Neural progenitor cell (in vitro differentiated cells): ENCODE measurements around the gene SLIT1. TPM values are rescaled to one million over a fixed set of nuclear protein-coding genes. Genes with fewer than 3 reads are reported as not detected.

Source experiments
- DNase-seq: peaks from one replicate; pipeline ENCODE4 v3.0.0-alpha.2; 2016; ENCODE audit warnings: low spot score
- H2AFZ ChIP-seq: fragments of 200-600 bp; sonication (generic); replicated peaks from 2 replicates; pipeline ENCODE4 v1.6.1; 2016; ENCODE audit warnings: antibody characterized with exemption
- H3F3A ChIP-seq: fragments of 200-600 bp; sonication (generic); 2 replicates; pipeline ENCODE4 v1.6.1; 2016; ENCODE audit warnings: antibody characterized with exemption, low read depth
- H3K27ac ChIP-seq: fragments of 200-600 bp; sonication (generic); 2 replicates; pipeline ENCODE4 v1.5.1; 2016; ENCODE audit warnings: mild to moderate bottlenecking
- H3K27me3 ChIP-seq: fragments of 200-600 bp; sonication (generic); 2 replicates; pipeline ENCODE4 v1.6.1; 2016; ENCODE audit warnings: mild to moderate bottlenecking, moderate library complexity
- H3K36me3 ChIP-seq: fragments of 200-600 bp; sonication (generic); 2 replicates; pipeline ENCODE4 v1.5.1; 2016
- H3K4me1 ChIP-seq: fragments of 200-600 bp; sonication (generic); 2 replicates; pipeline ENCODE4 v1.6.1; 2016; ENCODE audit warnings: mixed run types
- H3K4me2 ChIP-seq: fragments of 200-600 bp; sonication (generic); 2 replicates; pipeline ENCODE4 v1.6.1; 2016
- H3K4me3 ChIP-seq: fragments of 200-600 bp; sonication (generic); 2 replicates; pipeline ENCODE4 v1.5.1; 2016
- H3K79me2 ChIP-seq: fragments of 200-600 bp; sonication (generic); 2 replicates; pipeline ENCODE4 v1.6.1; 2016; ENCODE audit warnings: low read depth
- H3K9ac ChIP-seq: fragments of 200-600 bp; sonication (generic); 2 replicates; pipeline ENCODE4 v1.6.1; 2016
- H3K9me3 ChIP-seq: fragments of 200-600 bp; sonication (generic); 2 replicates; pipeline ENCODE4 v1.5.1; 2016; ENCODE audit warnings: low read depth
- H4K20me1 ChIP-seq: fragments of 200-600 bp; sonication (generic); 2 replicates; pipeline ENCODE4 v1.6.1; 2016; ENCODE audit warnings: low read depth
- H3K27ac Mint-ChIP-seq: 3 replicates; pipeline ENCODE4 v1.8.0; 2021; ENCODE audit warnings: mixed read lengths
- H3K27me3 Mint-ChIP-seq: 2 replicates; pipeline ENCODE4 v1.8.0; 2022; ENCODE audit warnings: low read depth, mild to moderate bottlenecking, inconsistent platforms, moderate library complexity, mixed read lengths; ENCODE audit not compliant: insufficient read depth
- H3K36me3 Mint-ChIP-seq: 3 replicates; pipeline ENCODE4 v1.8.0; 2021; ENCODE audit warnings: mixed read lengths
- H3K4me1 Mint-ChIP-seq: 3 replicates; pipeline ENCODE4 v1.8.0; 2021; ENCODE audit warnings: mixed read lengths
- H3K4me3 Mint-ChIP-seq: 3 replicates; pipeline ENCODE4 v1.8.0; 2021; ENCODE audit warnings: mild to moderate bottlenecking, moderate library complexity, mixed read lengths
- H3K9me3 Mint-ChIP-seq: 3 replicates; pipeline ENCODE4 v1.8.0; 2020; ENCODE audit warnings: mixed read lengths
- CTCF ChIP-seq: fragments of 200-600 bp; sonication (generic); IDR thresholded peaks from 2 replicates; pipeline ENCODE4 v1.5.1; 2017; ENCODE audit warnings: antibody characterized with exemption, mild to moderate bottlenecking
- EZH2 ChIP-seq: fragments of 200-600 bp; sonication (generic); IDR thresholded peaks from 2 replicates; pipeline ENCODE4 v1.6.1; 2017; ENCODE audit warnings: antibody characterized with exemption, mild to moderate bottlenecking, moderate library complexity
- EZH2phosphoT487 ChIP-seq: fragments of 200-600 bp; sonication (generic); IDR thresholded peaks from 2 replicates; pipeline ENCODE4 v1.6.1; 2017; ENCODE audit warnings: antibody characterized with exemption
- total RNA-seq: library from RNA; depleted of rRNA; stranded (reverse); fragments of >200 nt; gene quantifications from 2 replicates; pipeline ENCODE4 v1.2.3, GENCODE V29; 2015; ENCODE audit warnings: low replicate concordance

Gene SLIT1
- total RNA-seq, 1 donor from 2014 or later: 0.92 TPM

GRCh38 chr10:97090035-97090434 is 95.7 kb downstream of the SLIT1 start:
- H3K27me3 Mint-ChIP-seq: peaks cover 74% of the 10 kb centered on the region

GRCh38 chr10:97089209-97089870 is 96.4 kb downstream of the SLIT1 start:
- no peak overlapping the region for H3K4me3 Mint-ChIP-seq
- TF ChIP-seq EZH2phosphoT487: no peak
- TF ChIP-seq EZH2: no peak
- TF ChIP-seq CTCF: no peak

More at GRCh38 chr10:97090035-97090434, 95.7 kb downstream of the SLIT1 start:
- Histone ChIP-seq H3K9me3 (no peaks in the 10 kb centered on the region), H3K4me2 (no peak overlapping the region), H2AFZ (no peak overlapping the region), H3K4me1 (no peaks in the 10 kb centered on the region), H3F3A (no peaks in the 10 kb centered on the region), H3K27ac (no peak overlapping the region), H3K36me3 (no peaks in the 10 kb centered on the region), H3K9ac (no peak overlapping the region), H3K4me3 (no peak overlapping the region), H3K27me3 (no peaks in the 10 kb centered on the region), H4K20me1 (no peaks in the 10 kb centered on the region), H3K79me2 (no peaks in the 10 kb centered on the region)
- DNase-seq: no peak
- Mint-ChIP-seq H3K4me3 (no peak overlapping the region), H3K27ac (no peak overlapping the region), H3K36me3 (no peaks in the 10 kb centered on the region), H3K9me3 (peaks cover 3% of the 10 kb centered on the region), H3K4me1 (peaks cover 3% of the 10 kb centered on the region)
- no peak for TF ChIP-seq EZH2phosphoT487
- TF ChIP-seq EZH2: no peak
- no peak for TF ChIP-seq CTCF

GRCh38 chr10:97087296-97087695 is 98.5 kb downstream of the SLIT1 start:
- H2AFZ ChIP-seq: no peak overlapping the region
- H3F3A ChIP-seq: no peaks in the 10 kb centered on the region
- H3K79me2 ChIP-seq: no peaks in the 10 kb centered on the region
- TF ChIP-seq EZH2phosphoT487 (no peak), EZH2 (no peak), CTCF (no peak)
- peaks cover 56% of the 10 kb centered on the region for H3K27me3 Mint-ChIP-seq
- H3K27ac Mint-ChIP-seq: no peak overlapping the region
- H3K4me3 Mint-ChIP-seq: no peak overlapping the region
- H3K4me2 ChIP-seq: no peak overlapping the region
- no peaks in the 10 kb centered on the region for H3K4me1 Mint-ChIP-seq
- H3K4me1 ChIP-seq: no peaks in the 10 kb centered on the region
- no peaks in the 10 kb centered on the region for H3K27me3 ChIP-seq
- no peak overlapping the region for H3K9ac ChIP-seq
- no peak for DNase-seq
- H3K36me3 ChIP-seq: no peaks in the 10 kb centered on the region
- no peaks in the 10 kb centered on the region for H3K9me3 Mint-ChIP-seq
- no peaks in the 10 kb centered on the region for H3K9me3 ChIP-seq
- no peak overlapping the region for H3K4me3 ChIP-seq
- H3K27ac ChIP-seq: no peak overlapping the region
- no peaks in the 10 kb centered on the region for H3K36me3 Mint-ChIP-seq
- peaks cover 5% of the 10 kb centered on the region for H4K20me1 ChIP-seq

More at GRCh38 chr10:97089209-97089870, 96.4 kb downstream of the SLIT1 start:
- Histone ChIP-seq H3K27me3 (no peaks in the 10 kb centered on the region), H3K4me3 (no peak overlapping the region), H2AFZ (no peak overlapping the region), H3K9ac (no peak overlapping the region), H3K27ac (no peak overlapping the region), H3F3A (no peaks in the 10 kb centered on the region), H3K4me1 (no peaks in the 10 kb centered on the region), H4K20me1 (no peaks in the 10 kb centered on the region), H3K79me2 (no peaks in the 10 kb centered on the region), H3K4me2 (no peak overlapping the region), H3K9me3 (no peaks in the 10 kb centered on the region), H3K36me3 (no peaks in the 10 kb centered on the region)
- H3K27ac Mint-ChIP-seq: peak overlapping the region; percentile 1
- no peaks in the 10 kb centered on the region for H3K36me3 Mint-ChIP-seq
- H3K9me3 Mint-ChIP-seq: peaks cover under 1% of the 10 kb centered on the region
- no peak for DNase-seq
- H3K4me1 Mint-ChIP-seq: peaks cover under 1% of the 10 kb centered on the region
- peaks cover 73% of the 10 kb centered on the region for H3K27me3 Mint-ChIP-seq
